Kidney (tissue), 14 donors: ENCODE results near the gene DUSP23. TPM values are rescaled to one million over a fixed set of nuclear protein-coding genes. Genes with fewer than 3 reads are reported as not detected.

Experiments
- DNase-seq, 5 donors: peaks; one replicate each; pipeline ENCODE4 v3.0.0-alpha.2; 2013 to 2020
- FAIRE-seq: peaks from 2 replicates; lab custom pipeline; 2012; peaks lifted over from hg19 to GRCh38; lab: Jason Lieb, UNC
- H3K27ac ChIP-seq, 2 donors: one replicate each; pipeline ENCODE4 v1.7.0; 2013; ENCODE audit warnings: low read depth in 2 of 2, low read length in 2 of 2, inconsistent platforms in 1 of 2
- H3K27me3 ChIP-seq: one replicate; pipeline ENCODE4 v1.7.1; 2013; ENCODE audit warnings: low read length, inconsistent platforms; ENCODE audit not compliant: control insufficient read depth, insufficient read depth
- H3K36me3 ChIP-seq, 3 donors: one replicate each; pipeline versions ENCODE4 v1.7.0 to v1.7.1; 2013; ENCODE audit warnings: low read length in 3 of 3, control low read depth in 1 of 3, inconsistent platforms in 1 of 3; ENCODE audit not compliant: insufficient read depth in 3 of 3, control insufficient read depth in 2 of 3
- H3K4me1 ChIP-seq, 3 donors: one replicate each; pipeline versions ENCODE4 v1.7.0 to v1.7.1; 2013; ENCODE audit warnings: low read length in 3 of 3, inconsistent platforms in 1 of 3, low read depth in 1 of 3; ENCODE audit not compliant: control insufficient read depth in 2 of 3, insufficient read depth in 2 of 3
- H3K4me3 ChIP-seq, 3 donors: one replicate each; pipeline versions ENCODE4 v1.7.0 to v1.8.1; 2013; ENCODE audit warnings: low read length in 3 of 3, control low read depth in 1 of 3, inconsistent platforms in 1 of 3
- H3K9ac ChIP-seq, 3 donors: one replicate each; pipeline versions ENCODE4 v1.7.0 to v1.7.1; 2013; ENCODE audit warnings: low read length in 3 of 3, control low read depth in 1 of 3, inconsistent platforms in 1 of 3
- H3K9me3 ChIP-seq, 3 donors: one replicate each; pipeline versions ENCODE4 v1.7.0 to v1.7.1; 2013; ENCODE audit warnings: low read length in 3 of 3, control low read depth in 1 of 3, inconsistent platforms in 1 of 3; ENCODE audit not compliant: control insufficient read depth in 2 of 3, insufficient read depth in 1 of 3
- CTCF ChIP-seq: IDR thresholded peaks from 3 replicates; pipeline ENCODE4 v1.5.1; 2012; ENCODE audit warnings: mild to moderate bottlenecking, moderate library complexity, borderline replicate concordance; ENCODE audit not compliant: insufficient read depth; ENCODE audit errors: extremely low read depth
- intact Hi-C: fragments of 100-400 bp; cut with DNase I; formaldehyde crosslinking; loops from one replicate; pipeline ENCODE4 v1.11.1; 2022
- polyA plus RNA-seq: library from polyadenylated mRNA; stranded (reverse); fragments of 350-450 nt; fragmentation: Illumina TruSeq; extraction: RNeasy Lipid Tissue Mini Kit (QIAGEN cat#74804); gene quantifications from one replicate; pipeline ENCODE4 v1.2.3, GENCODE V29; 2014; ENCODE audit warnings: low read depth, low replicate concordance; ENCODE audit not compliant: insufficient read depth
- total RNA-seq: library from RNA; stranded (reverse); fragmentation: NEBNext Ultra II Directional; extraction: Animal tissue kit (Norgen Biotek cat#: 25700); gene quantifications from one replicate; pipeline ENCODE4 v1.2.1, GENCODE V29; 2021
- donor health status: control.
- donor health status: control.
- donor health status: control.
- donor health status: control.
- donor health status: control.
- donor health status: DM: yes; HTN: yes; CAD: no.
- donor health status: Normal renal cell carcinoma (clear cell type).

Gene DUSP23
- total and polyA plus RNA-seq, 2 donors from 2014 or later: 128 to 327 TPM

DNA sequence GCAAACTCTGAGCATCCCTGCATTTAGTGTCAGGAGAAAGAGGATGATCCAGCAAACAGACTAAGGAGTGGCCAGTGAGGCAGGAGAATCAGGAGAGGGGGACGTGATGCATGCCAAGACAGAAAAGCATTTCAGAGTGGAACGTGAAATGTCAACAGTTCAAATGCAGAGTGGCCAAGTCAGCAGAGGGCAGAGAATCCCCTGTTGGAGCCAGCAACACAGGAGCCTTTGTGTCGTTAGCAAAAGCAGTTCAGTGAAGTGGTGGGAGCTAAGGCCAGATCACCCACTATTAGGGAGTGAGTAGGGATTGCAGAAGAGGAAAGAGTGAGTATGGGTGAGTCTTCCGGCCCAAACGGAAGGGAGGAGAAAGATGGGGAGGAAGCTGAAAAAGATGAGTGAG lies 14.8 kb downstream of the DUSP23 start:
- Histone ChIP-seq H3K4me1 (peaks cover 0 to 2% (median 0%) of the 10 kb centered on the region in 3 donors), H3K27ac (no peak overlapping the region), H3K36me3 (no peaks in the 10 kb centered on the region), H3K4me3 (no peak overlapping the region), H3K9ac (no peak overlapping the region), H3K27me3 (no peaks in the 10 kb centered on the region), H3K9me3 (no peaks in the 10 kb centered on the region)
- DNase-seq: no peak
- intact Hi-C loops: loop anchor here (5.0 kb wide), 1 partner anchor 97 kb away; no protein-coding TSS in a partner anchor
- FAIRE-seq: no peak
- TF ChIP-seq CTCF: no peak

- FAIRE-seq (peak; percentile 32), DNase-seq (peak in 4 of 5 donors; percentile 68 to 88 (median 76))
- intact Hi-C loops: loop anchor here (5.0 kb wide), 1 partner anchor 93 kb away; no protein-coding TSS in a partner anchor
Observed at GRCh38 chr1:159798893-159799292, 18.1 kb downstream of the DUSP23 start.

GRCh38 chr1:159799446-159799985 lies 18.8 kb downstream of the DUSP23 start:
- H3K27me3 ChIP-seq: no peaks in the 10 kb centered on the region
- H3K9me3 ChIP-seq: no peaks in the 10 kb centered on the region
- H3K27ac ChIP-seq: no peak overlapping the region
- peaks cover 0 to 2% (median 0%) of the 10 kb centered on the region in 3 donors for H3K4me1 ChIP-seq
- TF ChIP-seq CTCF: no peak
- no peak overlapping the region for H3K9ac ChIP-seq
- intact Hi-C loops: loop anchor here (5.0 kb wide), 1 partner anchor 93 kb away; no protein-coding TSS in a partner anchor
- H3K36me3 ChIP-seq: no peaks in the 10 kb centered on the region
- FAIRE-seq (no peak), DNase-seq (no peak)
- H3K4me3 ChIP-seq: no peak overlapping the region

More at GRCh38 chr1:159798893-159799292, 18.1 kb downstream of the DUSP23 start:
- Histone ChIP-seq H3K27ac (no peak overlapping the region), H3K9me3 (no peaks in the 10 kb centered on the region), H3K27me3 (no peaks in the 10 kb centered on the region), H3K4me1 (peaks cover 0 to 2% (median 0%) of the 10 kb centered on the region in 3 donors), H3K9ac (no peak overlapping the region), H3K36me3 (no peaks in the 10 kb centered on the region), H3K4me3 (no peak overlapping the region)
- peak; percentile 80 for TF ChIP-seq CTCF
